Hepatocyte (in vitro differentiated cells): ENCODE measurements around the gene KRTAP5-2. TPM values are rescaled to one million over a fixed set of nuclear protein-coding genes. Genes with fewer than 3 reads are reported as not detected.

Source experiments
- DNase-seq: peaks from one replicate; pipeline ENCODE4 v3.0.0-alpha.2; 2016; ENCODE audit warnings: low spot score
- H2AFZ ChIP-seq: fragments of 200-600 bp; sonication (generic); 2 replicates; pipeline ENCODE4 v1.6.0; 2016; ENCODE audit warnings: antibody characterized with exemption, mild to moderate bottlenecking
- H3K27ac ChIP-seq: fragments of 200-600 bp; sonication (generic); 2 replicates; pipeline ENCODE4 v1.5.1; 2016; ENCODE audit warnings: mild to moderate bottlenecking
- H3K27me3 ChIP-seq: fragments of 200-600 bp; sonication (generic); 2 replicates; pipeline ENCODE4 v1.6.1; 2016
- H3K36me3 ChIP-seq: fragments of 200-600 bp; sonication (generic); replicated peaks from 2 replicates; pipeline ENCODE4 v1.5.1; 2016; ENCODE audit warnings: low read depth; ENCODE audit not compliant: insufficient read depth
- H3K4me1 ChIP-seq: fragments of 200-600 bp; sonication (generic); 2 replicates; pipeline ENCODE4 v1.5.1; 2016; ENCODE audit warnings: mild to moderate bottlenecking, moderate library complexity; ENCODE audit not compliant: insufficient read depth
- H3K4me2 ChIP-seq: fragments of 200-600 bp; sonication (generic); 2 replicates; pipeline ENCODE4 v1.6.0; 2016
- H3K4me3 ChIP-seq: fragments of 200-600 bp; sonication (generic); 2 replicates; pipeline ENCODE4 v1.5.1; 2016; ENCODE audit warnings: mild to moderate bottlenecking
- H3K79me2 ChIP-seq: fragments of 200-600 bp; sonication (generic); 2 replicates; pipeline ENCODE4 v1.6.0; 2017; ENCODE audit warnings: mild to moderate bottlenecking
- H3K9me2 ChIP-seq: fragments of 200-600 bp; sonication (generic); replicated peaks from 2 replicates; pipeline ENCODE4 v1.6.0; 2017; ENCODE audit warnings: mild to moderate bottlenecking; ENCODE audit not compliant: insufficient read depth
- H3K9me3 ChIP-seq: fragments of 200-600 bp; sonication (generic); 2 replicates; pipeline ENCODE4 v1.5.1; 2016; ENCODE audit warnings: low read depth, mild to moderate bottlenecking
- H4K20me1 ChIP-seq: fragments of 200-600 bp; sonication (generic); 2 replicates; pipeline ENCODE4 v1.6.0; 2016; ENCODE audit warnings: mild to moderate bottlenecking; ENCODE audit not compliant: insufficient read depth, poor library complexity, severe bottlenecking
- EZH2 ChIP-seq: fragments of 200-600 bp; sonication (generic); IDR thresholded peaks from 2 replicates; pipeline ENCODE4 v1.6.1; 2016; ENCODE audit warnings: antibody characterized with exemption, mild to moderate bottlenecking, borderline replicate concordance
- EZH2phosphoT487 ChIP-seq: fragments of 200-600 bp; sonication (generic); IDR thresholded peaks from one replicate; pipeline ENCODE4 v1.6.1; 2018; ENCODE audit warnings: antibody characterized with exemption, mild to moderate bottlenecking, low read depth, moderate library complexity; ENCODE audit not compliant: unreplicated experiment, severe bottlenecking
- WGBS: methylation state at CpG from one replicate; pipeline ENCODE4 v1.1.6; 2016; ENCODE audit warnings: low lambda C conversion rate; ENCODE audit errors: missing lambda C conversion rate; 5-methylcytosine and 5-hydroxymethylcytosine counted together
- polyA plus RNA-seq: library from polyadenylated mRNA; unstranded; fragments of >200 nt; fragmentation: Nextera tagmentation; extraction: Ambion mirVana; gene quantifications from 2 replicates; pipeline ENCODE4 v1.2.1, GENCODE V29; 2016
- total RNA-seq: library from RNA; depleted of rRNA; stranded (reverse); fragments of >200 nt; gene quantifications from 2 replicates; pipeline ENCODE4 v1.2.3, GENCODE V29; 2014
- TF ChIP-seq, protein P1 (sequence below): fragments of 200-600 bp; sonication (generic); IDR thresholded peaks from 2 replicates; pipeline ENCODE4 v1.5.1; 2016; ENCODE audit warnings: antibody characterized with exemption, mild to moderate bottlenecking; ENCODE audit not compliant: poor library complexity

Gene KRTAP5-2
- total and polyA plus RNA-seq, 2 experiments from 2014 or later = not detected

DNA sequence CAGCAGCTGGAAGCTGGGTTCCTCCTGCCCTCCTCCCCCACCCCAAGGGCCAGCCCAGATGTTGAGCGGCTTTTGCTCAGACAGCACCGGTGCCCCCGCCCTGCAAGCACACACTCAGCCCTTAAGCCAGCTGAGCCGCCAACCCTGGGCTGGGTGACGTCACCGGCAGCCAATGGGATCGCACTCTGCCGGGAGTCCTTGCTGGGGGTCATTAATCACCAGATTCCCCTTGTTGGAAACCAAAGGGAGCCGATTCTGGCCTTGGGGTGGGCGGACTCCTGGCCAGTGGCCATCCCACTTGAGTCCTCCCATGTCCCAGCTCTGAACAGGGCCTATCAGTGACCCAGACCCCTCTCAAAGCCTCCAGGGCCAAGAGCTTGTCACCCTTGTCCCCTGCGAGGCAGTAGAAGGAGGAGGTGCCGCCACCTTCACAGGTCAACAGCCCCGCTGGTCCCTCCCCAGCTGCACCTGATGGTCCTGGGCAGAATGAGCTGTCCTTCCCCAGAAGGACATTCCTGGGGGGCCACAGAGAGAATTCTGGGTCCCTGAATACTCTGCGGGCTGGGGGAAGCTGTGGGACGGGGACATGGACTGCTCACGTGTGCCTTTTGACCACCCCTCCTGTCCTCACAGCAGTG, 33.4 kb downstream of the KRTAP5-2 start:
- Histone ChIP-seq H3K27me3 (no peaks in the 10 kb centered on the region), H3K4me2 (no peak overlapping the region), H3K79me2 (peaks cover 5% of the 10 kb centered on the region), H4K20me1 (peaks cover 35% of the 10 kb centered on the region), H3K27ac (no peak overlapping the region), H3K36me3 (no peaks in the 10 kb centered on the region), H2AFZ (no peak overlapping the region), H3K9me2 (no peaks in the 10 kb centered on the region), H3K9me3 (no peaks in the 10 kb centered on the region), H3K4me1 (peaks cover 8% of the 10 kb centered on the region), H3K4me3 (no peak overlapping the region)
- peak; percentile 80 for DNase-seq
- TF ChIP-seq EZH2 = no peak
- TF ChIP-seq, protein P1, sequence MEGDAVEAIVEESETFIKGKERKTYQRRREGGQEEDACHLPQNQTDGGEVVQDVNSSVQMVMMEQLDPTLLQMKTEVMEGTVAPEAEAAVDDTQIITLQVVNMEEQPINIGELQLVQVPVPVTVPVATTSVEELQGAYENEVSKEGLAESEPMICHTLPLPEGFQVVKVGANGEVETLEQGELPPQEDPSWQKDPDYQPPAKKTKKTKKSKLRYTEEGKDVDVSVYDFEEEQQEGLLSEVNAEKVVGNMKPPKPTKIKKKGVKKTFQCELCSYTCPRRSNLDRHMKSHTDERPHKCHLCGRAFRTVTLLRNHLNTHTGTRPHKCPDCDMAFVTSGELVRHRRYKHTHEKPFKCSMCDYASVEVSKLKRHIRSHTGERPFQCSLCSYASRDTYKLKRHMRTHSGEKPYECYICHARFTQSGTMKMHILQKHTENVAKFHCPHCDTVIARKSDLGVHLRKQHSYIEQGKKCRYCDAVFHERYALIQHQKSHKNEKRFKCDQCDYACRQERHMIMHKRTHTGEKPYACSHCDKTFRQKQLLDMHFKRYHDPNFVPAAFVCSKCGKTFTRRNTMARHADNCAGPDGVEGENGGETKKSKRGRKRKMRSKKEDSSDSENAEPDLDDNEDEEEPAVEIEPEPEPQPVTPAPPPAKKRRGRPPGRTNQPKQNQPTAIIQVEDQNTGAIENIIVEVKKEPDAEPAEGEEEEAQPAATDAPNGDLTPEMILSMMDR = no peak
- TF ChIP-seq EZH2phosphoT487 = no peak
- 38% methylated on average over 15 of the region's 16 CpGs for WGBS

GRCh38 chr11:1563697-1564534, 34.2 kb downstream of the KRTAP5-2 start:
- Histone ChIP-seq H3K9me2 (no peaks in the 10 kb centered on the region), H3K4me3 (no peak overlapping the region), H3K27me3 (no peaks in the 10 kb centered on the region), H3K4me1 (peaks cover 12% of the 10 kb centered on the region), H3K27ac (no peak overlapping the region), H3K79me2 (no peaks in the 10 kb centered on the region), H3K4me2 (no peak overlapping the region), H4K20me1 (peaks cover 28% of the 10 kb centered on the region), H3K36me3 (no peaks in the 10 kb centered on the region), H2AFZ (no peak overlapping the region), H3K9me3 (no peaks in the 10 kb centered on the region)
- WGBS = 86% methylated on average over 29 of the region's 29 CpGs
- no peak for DNase-seq
- TF ChIP-seq, protein P1 = no peak
- no peak for TF ChIP-seq EZH2phosphoT487
- no peak for TF ChIP-seq EZH2

GRCh38 chr11:1563149-1563638, 34.9 kb downstream of the KRTAP5-2 start:
- Histone ChIP-seq H3K27ac (no peak overlapping the region), H3K27me3 (no peaks in the 10 kb centered on the region), H3K9me3 (no peaks in the 10 kb centered on the region), H4K20me1 (peaks cover 21% of the 10 kb centered on the region), H3K4me2 (no peak overlapping the region), H3K9me2 (no peaks in the 10 kb centered on the region), H3K4me3 (no peak overlapping the region), H3K4me1 (peaks cover 19% of the 10 kb centered on the region), H2AFZ (no peak overlapping the region), H3K79me2 (no peaks in the 10 kb centered on the region), H3K36me3 (no peaks in the 10 kb centered on the region)
- WGBS = 82% methylated on average over 12 of the region's 12 CpGs
- DNase-seq = no peak
- no peak for TF ChIP-seq EZH2
- TF ChIP-seq, protein P1 = no peak
